Ramos (cell line): ENCODE measurements around the gene VEGFC.

Source experiments
- in situ Hi-C: fragments of 300-500 bp; cut with MboI; formaldehyde crosslinking; loops from one replicate; pipeline ENCODE4 v1.14.3; 2022; ENCODE audit warnings: low sequenced_read_pairs; ENCODE audit not compliant: unreplicated experiment

Gene VEGFC

GRCh38 chr4:176774852-176775251 lies 17.9 kb downstream of the VEGFC start:
- in situ Hi-C loops: no loop called here

GRCh38 chr4:176769514-176769913 lies 23.2 kb downstream of the VEGFC start:
- in situ Hi-C loops: no loop called here

GRCh38 chr4:176767183-176767582 lies 25.5 kb downstream of the VEGFC start:
- in situ Hi-C loops: no loop called here

GRCh38 chr4:176762661-176763308 lies 29.9 kb downstream of the VEGFC start:
- in situ Hi-C loops: no loop called here

- in situ Hi-C loops: no loop called here
Measured at GRCh38 chr4:176761872-176762271, 30.9 kb downstream of the VEGFC start.

GRCh38 chr4:176760471-176760870 lies 32.3 kb downstream of the VEGFC start:
- in situ Hi-C loops: no loop called here

GRCh38 chr4:176758731-176759130 lies 34.0 kb downstream of the VEGFC start:
- in situ Hi-C loops: no loop called here

- in situ Hi-C loops: no loop called here
Measured at GRCh38 chr4:176758323-176758722, 34.4 kb downstream of the VEGFC start.

GRCh38 chr4:176755613-176756012 lies 37.1 kb downstream of the VEGFC start:
- in situ Hi-C loops: no loop called here

GRCh38 chr4:176755001-176755400 lies 37.7 kb downstream of the VEGFC start:
- in situ Hi-C loops: no loop called here

- in situ Hi-C loops: no loop called here
Measured at GRCh38 chr4:176753049-176753448, 39.7 kb downstream of the VEGFC start.

GRCh38 chr4:176752191-176752749 lies 40.5 kb downstream of the VEGFC start:
- in situ Hi-C loops: no loop called here

GRCh38 chr4:176751061-176751460 lies 41.7 kb downstream of the VEGFC start:
- in situ Hi-C loops: no loop called here

GRCh38 chr4:176746846-176747245 lies 45.9 kb downstream of the VEGFC start:
- in situ Hi-C loops: no loop called here

GRCh38 chr4:176745902-176746301 lies 46.8 kb downstream of the VEGFC start:
- in situ Hi-C loops: no loop called here

GRCh38 chr4:176744091-176744490 lies 48.6 kb downstream of the VEGFC start:
- in situ Hi-C loops: no loop called here

GRCh38 chr4:176742211-176742610 lies 50.5 kb downstream of the VEGFC start:
- in situ Hi-C loops: no loop called here

GRCh38 chr4:176741253-176741652 lies 51.5 kb downstream of the VEGFC start:
- in situ Hi-C loops: no loop called here

- in situ Hi-C loops: no loop called here
Measured at GRCh38 chr4:176735300-176735699, 57.4 kb downstream of the VEGFC start.

- in situ Hi-C loops: no loop called here
Measured at GRCh38 chr4:176734461-176734860, 58.3 kb downstream of the VEGFC start.

- in situ Hi-C loops: no loop called here
Measured at GRCh38 chr4:176729489-176729888, 63.2 kb downstream of the VEGFC start.

- in situ Hi-C loops: no loop called here
Measured at GRCh38 chr4:176726803-176727202, 65.9 kb downstream of the VEGFC start.
